HT1080 (cell line): ENCODE results near the gene PRR35. TPM values are rescaled to one million over a fixed set of nuclear protein-coding genes. Genes with fewer than 3 reads are reported as not detected.

Source experiments
- DNase-seq: peaks from one replicate; pipeline ENCODE4 v3.0.0-alpha.2; 2015; ENCODE audit warnings: low read depth
- total RNA-seq: library from RNA; depleted of rRNA; stranded (reverse); fragments of >200 nt; shearing (Covaris generic); gene quantifications from 2 replicates; pipeline ENCODE4 v1.2.3, GENCODE V29; 2014

PRR35 gene
- total RNA-seq, 1 experiment from 2014 or later, result 0.10 TPM

DNA sequence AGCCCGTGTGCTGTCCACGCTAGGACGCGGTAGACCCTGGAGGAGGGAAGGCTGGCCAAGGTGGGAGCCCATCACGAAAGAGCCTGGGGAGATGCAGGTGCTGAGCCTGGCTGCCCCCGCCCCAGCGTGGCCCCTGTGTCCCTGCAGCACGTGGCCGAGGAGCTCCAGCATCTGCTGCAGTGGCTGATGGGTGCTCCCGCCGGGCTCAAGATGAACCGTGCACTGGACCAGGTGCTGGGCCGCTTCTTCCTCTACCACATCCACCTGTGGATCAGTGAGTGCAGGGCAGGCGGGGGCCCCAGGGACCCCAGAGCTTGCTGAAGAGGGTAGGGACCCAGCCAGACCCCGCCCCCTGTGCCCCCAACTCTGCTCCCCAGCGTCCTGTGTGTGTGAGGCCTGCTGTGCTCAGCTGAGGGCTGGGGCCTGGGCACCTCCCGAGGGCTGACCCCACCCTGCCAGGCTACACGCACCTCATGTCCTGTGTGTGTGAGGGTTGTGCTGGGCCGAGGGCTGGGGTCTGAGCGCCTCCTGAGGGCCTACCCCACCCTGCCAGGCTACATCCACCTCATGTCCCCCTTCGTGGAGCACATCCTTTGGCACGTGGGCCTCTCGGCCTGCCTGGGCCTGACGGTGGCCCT lies 18.2 kb downstream of the PRR35 start:
- no peak for DNase-seq

DNA sequence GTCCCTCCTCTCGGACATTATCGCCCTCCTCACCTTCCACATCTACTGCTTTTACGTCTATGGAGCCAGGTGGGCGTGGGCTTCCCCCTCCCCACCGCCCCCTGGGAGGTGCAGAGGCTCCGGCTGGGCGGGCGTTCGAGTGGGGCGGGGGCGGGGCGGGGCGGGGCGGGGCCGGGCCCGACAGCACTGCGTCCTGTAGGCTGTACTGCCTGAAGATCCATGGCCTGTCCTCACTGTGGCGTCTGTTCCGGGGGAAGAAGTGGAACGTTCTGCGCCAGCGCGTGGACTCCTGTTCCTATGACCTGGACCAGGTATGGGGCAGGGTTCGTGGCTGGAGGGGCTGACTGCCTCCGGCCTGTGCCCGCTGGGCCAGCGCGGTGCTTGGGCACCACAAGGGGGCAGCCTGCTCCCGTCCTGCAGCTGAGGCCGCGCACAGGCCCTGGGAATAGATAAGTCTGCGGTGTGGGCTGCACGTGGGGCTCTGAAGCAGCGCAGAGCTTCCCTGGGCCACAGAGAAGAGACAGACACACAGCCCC lies 18.7 kb downstream of the PRR35 start:
- DNase-seq, result no peak

GRCh38 chr16:580141-580945 lies 20.1 kb downstream of the PRR35 start:
- DNase-seq, result no peak

DNA sequence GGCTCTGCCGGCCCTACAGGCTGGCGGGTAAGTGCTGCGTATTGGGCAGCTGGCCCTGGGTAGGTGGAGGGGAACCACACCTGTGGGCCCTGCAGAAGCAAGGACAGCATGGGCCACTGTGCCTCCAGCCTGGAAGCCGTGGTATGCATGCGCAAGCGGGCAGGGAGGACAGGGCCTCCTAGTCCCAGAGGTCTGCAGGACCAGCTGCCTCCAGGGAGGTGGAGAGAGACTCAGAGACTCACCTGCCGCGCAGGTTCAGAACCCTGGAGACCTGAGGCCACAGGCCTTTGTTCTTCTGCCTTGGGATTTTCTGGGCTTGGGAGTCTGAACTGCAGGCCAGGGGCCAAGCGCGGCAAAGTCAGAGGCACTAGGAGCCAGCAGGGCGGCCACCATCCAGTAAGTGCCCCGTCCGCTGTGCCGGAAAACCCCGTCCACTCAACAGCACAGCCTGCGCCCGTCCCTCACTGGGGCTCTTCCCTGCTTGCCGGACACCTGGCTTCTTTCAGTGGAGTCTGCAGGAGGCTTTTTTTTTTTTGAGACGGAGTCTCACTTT lies 20.8 kb downstream of the PRR35 start:
- DNase-seq, result no peak

- no peak for DNase-seq
Observed at GRCh38 chr16:582218-582613, 22.0 kb downstream of the PRR35 start.

GRCh38 chr16:582614-583331 lies 22.6 kb downstream of the PRR35 start:
- DNase-seq, result no peak

GRCh38 chr16:583470-583814 lies 23.2 kb downstream of the PRR35 start:
- DNase-seq, result no peak

- no peak for DNase-seq
Observed at GRCh38 chr16:583815-584591, 23.8 kb downstream of the PRR35 start.

- no peak for DNase-seq
Observed at GRCh38 chr16:585351-585750, 25.2 kb downstream of the PRR35 start.

DNA sequence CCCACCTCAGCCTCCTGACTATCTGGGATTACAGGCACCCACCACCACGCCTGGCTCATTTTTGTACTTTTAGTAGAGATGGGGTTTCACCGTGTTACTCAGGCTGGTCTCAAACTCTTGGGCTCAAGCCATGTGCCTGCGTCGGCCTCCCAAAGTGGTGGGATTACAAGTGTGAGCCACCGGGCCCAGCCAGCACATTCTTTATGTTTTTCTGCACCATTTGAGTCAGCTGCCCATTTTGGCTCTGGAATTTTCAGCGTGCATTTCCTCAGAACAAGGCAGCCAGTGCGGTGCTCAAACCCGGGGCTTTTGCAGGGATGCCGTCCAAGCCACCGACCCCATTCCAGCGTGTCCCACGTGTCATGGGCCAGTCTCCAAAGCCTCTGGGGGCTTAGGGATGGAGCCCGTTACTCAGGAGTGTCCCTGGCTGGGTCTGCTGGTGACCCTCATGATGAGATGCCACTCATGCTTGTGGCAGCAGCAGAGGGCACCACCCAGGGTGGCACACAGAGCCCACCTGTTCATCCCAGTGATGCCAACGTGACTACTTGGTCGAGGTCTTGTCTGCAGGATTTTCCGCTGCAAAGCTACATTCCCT lies 26.0 kb downstream of the PRR35 start:
- DNase-seq, result no peak

DNA sequence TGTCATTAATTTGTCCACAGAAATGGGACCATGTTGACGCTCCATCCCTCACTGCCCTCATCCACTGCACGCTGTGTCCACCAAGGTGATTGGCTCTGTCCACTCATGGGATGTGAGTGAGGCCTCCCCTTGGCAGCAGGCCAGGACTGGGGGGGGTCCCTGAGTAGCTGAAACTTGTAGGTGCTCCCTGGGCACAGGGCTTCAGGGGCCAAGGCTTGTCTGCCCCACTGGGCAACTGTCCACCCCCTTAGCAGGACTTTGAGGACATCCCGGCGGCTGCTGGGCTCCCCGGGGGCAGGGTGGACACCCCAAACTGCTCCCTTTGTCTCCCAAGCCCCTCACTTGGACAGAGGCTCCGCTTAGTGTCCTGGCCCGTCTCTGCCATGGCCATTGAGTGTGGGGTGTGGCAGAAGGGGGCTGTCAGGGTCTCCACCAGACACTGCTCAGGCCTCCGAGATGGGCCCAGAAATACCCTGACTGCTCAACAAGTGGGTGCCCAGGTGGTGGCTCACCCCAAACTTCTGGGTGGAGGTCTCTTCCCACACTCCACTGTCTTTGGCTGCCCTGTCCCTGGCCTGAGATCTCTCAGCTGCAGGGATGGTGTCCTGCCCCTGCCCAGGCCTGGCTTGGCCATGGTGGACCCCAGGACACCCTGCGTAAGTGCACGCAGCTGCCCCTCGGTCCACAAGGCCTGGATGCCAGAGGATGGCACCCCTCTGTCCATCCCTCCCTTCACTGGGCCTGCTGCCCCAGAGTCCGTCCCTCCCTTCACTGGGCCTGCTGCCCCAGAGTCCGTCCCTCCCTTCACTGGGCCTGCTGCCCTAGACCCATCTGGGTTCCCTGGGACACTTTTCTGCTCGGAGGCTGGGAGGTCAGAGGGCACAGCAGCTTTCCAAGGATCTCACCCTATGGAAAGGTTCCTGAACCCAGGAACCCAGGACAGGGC lies 26.7 kb downstream of the PRR35 start:
- DNase-seq, result no peak

DNA sequence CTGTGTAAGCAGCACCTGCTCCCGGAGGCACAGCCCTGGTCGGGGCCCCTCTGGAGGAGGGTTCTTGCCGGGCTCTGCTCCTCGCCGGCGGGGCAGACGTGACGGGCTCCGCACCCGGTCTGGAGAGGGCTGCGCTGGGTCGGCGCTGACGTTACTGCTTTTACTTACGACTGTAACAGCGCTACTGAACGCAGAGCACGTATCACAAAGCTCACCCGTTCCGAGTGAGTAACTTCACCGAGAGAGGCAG lies 28.4 kb downstream of the PRR35 start:
- peak; percentile 38 for DNase-seq

DNA sequence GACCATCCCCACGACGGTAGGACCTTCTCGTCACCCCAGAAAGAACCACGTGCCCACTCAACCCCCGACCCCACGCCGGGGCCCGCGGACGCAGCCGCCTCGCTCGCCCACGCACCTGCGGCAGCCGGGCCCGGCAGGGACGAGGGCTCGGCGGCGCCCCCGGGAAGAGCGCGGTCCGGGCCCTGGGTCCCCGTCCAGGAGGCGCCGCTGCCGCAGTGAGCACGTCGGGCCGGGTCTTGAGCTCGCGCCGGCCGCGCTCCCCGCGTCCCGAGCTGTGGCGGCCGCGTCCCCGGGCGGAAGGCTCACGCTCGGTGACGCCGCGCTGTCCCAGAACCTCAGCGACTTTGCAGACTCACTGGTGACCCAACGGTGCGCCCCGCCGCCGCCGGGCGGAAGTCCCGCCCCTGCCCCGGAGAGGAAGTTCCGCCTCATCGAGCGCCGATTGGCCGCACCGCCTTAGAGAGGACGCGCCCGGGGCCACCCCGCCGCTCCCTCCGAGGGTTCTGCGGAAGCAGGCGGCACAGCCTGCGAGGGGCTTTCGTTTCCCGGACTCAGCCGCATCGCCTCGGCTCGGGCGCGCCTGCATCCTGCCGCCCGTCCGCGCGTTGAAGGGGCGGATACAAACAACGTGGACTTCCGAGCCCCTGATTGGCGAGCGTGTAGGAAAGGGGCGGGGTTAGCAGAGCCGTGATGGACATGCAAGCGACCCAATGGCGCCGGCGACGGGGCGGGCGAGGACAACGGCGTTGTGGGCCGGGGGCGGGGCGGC lies 28.9 kb downstream of the PRR35 start:
- peak; percentile 90 for DNase-seq

- DNase-seq, result peak; percentile 90
Observed at GRCh38 chr16:589658-590187, 29.5 kb downstream of the PRR35 start, which contains the start of gene RAB40C. Gene RAB40C (plus strand): TSS chr16:590066. CDS start chr16:590292, 226 bp downstream.

- DNase-seq, result no peak
Observed at GRCh38 chr16:590188-590814, 30.1 kb downstream of the PRR35 start.

- DNase-seq, result no peak
Observed at GRCh38 chr16:590815-591200, 30.6 kb downstream of the PRR35 start.

- no peak for DNase-seq
Observed at GRCh38 chr16:591231-591630, 31.0 kb downstream of the PRR35 start.

- no peak for DNase-seq
Observed at GRCh38 chr16:591892-592517, 31.8 kb downstream of the PRR35 start.
